Sciatic nerve (tissue), 2 donors: Measurements from ENCODE around the gene PCSK2. TPM values are rescaled to one million over a fixed set of nuclear protein-coding genes. Genes with fewer than 3 reads are reported as not detected.
"Not testable (repeated sequence)": the region's sequence is repeated elsewhere in the genome, so short reads cannot be mapped to it uniquely, and the experiment has no call there.

Source experiments
- ATAC-seq: fragments of 200-7000 bp; cut with Tn5 transposase; one replicate; pipeline ENCODE4 v1.9.1; 2020; ENCODE audit warnings: mild to moderate bottlenecking, moderate library complexity
- DNase-seq: peaks from one replicate; pipeline ENCODE4 v3.0.0-alpha.2; 2020; ENCODE audit warnings: low spot score
- intact Hi-C: fragments of 100-400 bp; cut with DNase I; formaldehyde crosslinking; loops from one replicate; pipeline ENCODE4 v1.14.2; 2022
- total RNA-seq: library from RNA; stranded (reverse); fragmentation: NEBNext Ultra II Directional; extraction: Animal tissue kit (Norgen Biotek cat#: 25700); gene quantifications from one replicate; pipeline ENCODE4 v1.2.1, GENCODE V29; 2021
- donor health status: DM: no; HTN: no; CAD: no.
- donor health status: DM: no; HTN: no; CAD: no.

PCSK2 gene, protein sequence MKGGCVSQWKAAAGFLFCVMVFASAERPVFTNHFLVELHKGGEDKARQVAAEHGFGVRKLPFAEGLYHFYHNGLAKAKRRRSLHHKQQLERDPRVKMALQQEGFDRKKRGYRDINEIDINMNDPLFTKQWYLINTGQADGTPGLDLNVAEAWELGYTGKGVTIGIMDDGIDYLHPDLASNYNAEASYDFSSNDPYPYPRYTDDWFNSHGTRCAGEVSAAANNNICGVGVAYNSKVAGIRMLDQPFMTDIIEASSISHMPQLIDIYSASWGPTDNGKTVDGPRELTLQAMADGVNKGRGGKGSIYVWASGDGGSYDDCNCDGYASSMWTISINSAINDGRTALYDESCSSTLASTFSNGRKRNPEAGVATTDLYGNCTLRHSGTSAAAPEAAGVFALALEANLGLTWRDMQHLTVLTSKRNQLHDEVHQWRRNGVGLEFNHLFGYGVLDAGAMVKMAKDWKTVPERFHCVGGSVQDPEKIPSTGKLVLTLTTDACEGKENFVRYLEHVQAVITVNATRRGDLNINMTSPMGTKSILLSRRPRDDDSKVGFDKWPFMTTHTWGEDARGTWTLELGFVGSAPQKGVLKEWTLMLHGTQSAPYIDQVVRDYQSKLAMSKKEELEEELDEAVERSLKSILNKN
- total RNA-seq: 18.3 TPM

DNA sequence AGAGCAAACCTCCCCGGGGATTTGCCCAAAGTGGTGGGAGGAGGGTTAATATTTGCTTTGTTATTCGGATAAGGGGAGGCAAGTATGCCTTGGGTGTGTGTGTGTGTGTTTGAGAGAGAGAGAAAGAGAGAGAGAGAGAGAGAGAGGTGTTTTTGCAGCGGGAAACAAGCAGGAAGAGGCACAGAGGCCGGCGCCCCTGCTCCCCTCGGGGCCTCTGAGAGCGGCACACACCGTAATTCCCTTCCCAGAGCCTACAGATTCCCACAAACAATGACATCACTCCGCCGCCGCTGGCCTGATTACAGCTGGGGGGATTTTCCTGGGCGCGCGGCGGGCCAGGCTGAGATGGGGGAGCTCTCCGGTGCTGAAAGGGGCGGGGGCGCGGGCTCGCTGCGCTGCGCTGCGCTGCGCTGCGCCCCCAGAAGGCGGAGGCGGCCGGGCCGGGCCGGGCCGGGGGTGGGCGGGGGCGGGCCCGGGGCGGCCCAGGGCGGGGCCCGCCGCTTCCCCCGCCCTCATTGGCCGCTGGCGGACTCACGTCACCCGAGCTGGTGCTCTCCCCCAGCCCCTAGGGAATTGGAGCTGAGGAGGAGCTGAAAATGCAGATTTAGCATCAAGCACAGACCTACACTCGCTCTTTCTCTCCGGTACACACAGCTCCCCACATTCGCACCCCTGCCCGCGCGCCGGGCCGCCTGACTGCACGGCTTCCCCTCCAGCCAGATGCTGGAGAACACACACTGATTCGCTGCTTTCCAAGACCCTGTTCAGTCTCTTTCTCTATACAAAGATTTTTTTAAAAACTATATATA lies at the start of gene PCSK2:
Gene PCSK2, plus strand, starts transcription at position 631 of the 809 bp plus-strand sequence. CDS start 266 bp downstream, outside the sequence.
- peak; percentile 63 for DNase-seq
- peak; percentile 52 for ATAC-seq
- intact Hi-C loops: no loop called here

DNA sequence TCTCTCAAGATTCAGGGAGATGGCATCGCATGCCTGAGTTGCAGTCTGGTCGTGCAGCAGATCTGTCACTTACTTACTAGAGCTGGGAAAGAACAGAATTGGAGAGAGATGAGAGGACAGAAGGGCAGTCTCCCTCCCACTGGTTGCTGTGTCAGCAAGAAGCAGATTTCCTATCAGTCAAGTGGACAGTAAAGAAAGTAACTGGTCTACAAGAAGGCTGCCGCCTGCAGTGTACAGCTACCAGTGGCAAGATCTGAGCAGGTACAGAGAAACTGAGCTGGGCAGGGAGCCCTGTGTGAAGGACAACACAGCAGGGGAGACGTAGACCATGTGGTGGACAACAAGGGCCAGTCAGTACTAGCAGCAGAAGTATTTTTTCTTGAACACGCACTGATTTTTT lies 49.5 kb upstream of the PCSK2 start:
- no peak for ATAC-seq
- intact Hi-C loops: no loop called here

DNA sequence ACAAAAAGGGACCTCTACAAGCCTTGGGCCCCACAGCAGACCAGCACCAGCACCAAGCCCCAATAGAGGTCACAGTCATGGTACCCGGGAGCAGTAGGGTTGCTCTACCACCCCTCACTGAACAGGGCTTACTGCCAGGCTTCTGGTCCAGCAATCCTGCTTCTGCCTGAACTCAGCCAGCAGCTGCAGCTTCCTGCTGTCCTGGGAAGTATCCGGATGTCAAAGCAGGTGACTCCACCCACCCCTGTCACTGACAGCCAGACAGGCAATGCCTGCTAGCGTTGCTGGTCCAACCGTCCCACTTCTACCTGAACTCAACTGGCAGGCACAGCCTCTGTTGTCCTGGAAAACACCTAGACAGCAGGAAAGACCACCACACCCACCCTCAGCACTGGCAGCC lies 47.0 kb upstream of the PCSK2 start:
- DNase-seq: no peak
- ATAC-seq: no peak
- intact Hi-C loops: no loop called here

More for the DNA sequence above, 49.5 kb upstream of the PCSK2 start:
- DNase-seq: no peak

DNA sequence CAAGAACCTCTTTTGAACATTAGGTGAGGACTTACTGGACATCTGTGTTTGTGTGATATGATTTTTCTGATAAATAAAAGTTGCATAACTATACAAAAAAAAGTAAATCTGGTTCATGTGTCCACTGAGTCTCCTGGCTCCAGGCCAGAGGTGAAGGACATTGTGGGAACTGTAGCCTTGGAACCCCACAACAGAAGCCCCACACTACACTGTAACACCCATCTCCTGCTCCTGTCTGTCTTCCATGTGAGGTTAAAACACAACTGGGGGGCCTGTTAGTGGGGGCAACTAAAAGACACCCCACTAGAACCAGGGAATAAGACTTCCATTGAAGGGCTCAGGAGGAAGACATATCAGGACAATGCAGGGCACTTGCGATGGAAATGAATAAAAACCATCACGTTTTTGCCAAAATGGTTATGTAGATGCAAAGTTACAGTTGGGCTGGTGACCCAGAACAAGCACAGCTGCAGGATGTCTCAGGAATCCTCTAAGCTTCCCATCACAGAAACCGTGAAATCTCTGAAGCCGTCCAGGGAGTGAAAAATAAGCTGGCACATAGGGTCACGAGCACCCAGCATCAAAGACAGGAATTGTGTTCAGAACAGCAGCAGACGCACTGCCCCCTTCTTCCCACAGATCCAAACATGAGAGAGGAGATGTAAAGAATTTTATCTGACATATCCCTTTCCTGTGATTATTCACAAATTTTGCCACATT lies 36.7 kb upstream of the PCSK2 start:
- DNase-seq: no peak

DNA sequence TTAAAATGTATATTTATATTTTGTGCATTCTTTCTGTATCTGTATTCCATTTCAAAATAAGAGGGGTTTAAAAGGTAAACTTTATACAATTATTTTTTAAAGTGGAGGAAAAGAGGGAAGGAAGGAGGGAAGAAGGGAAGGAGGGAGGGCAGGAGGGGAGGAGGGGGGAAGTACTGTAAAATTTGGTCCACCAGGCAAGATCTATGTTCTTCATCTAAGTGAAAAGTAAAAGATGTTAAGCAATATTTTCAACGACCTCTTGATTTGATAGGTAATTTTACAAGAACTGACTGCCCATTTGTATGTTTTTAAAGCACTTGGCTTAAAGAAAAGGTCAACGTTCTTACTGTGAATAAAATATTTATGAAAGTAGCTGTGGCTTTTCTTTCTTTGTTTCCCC lies 29.8 kb upstream of the PCSK2 start:
- intact Hi-C loops: no loop called here

More for the DNA sequence above, 36.7 kb upstream of the PCSK2 start:
- no peak for ATAC-seq
- intact Hi-C loops: no loop called here

DNA sequence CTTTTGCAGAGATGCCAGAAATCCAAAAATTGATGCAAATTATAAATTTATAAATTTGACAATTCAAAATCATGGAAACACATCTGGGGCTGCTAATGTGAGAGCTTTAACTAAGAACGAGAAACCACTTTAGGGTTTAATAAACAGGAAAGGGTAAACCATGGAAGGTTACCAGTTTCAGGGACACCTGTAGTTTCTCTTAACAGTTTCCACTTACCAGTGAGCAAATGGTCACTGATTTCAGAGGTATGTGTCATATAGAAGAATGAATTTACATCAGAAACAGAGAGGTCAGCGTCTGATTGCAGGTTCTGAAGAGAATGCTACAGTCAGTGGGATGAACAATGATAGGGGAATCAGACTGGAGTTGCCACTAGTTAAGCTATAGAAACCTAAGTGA lies 24.8 kb upstream of the PCSK2 start:
- intact Hi-C loops: no loop called here
- DNase-seq: no peak
- ATAC-seq: no peak

More for the DNA sequence above, 29.8 kb upstream of the PCSK2 start:
- DNase-seq: no peak
- ATAC-seq: no peak

DNA sequence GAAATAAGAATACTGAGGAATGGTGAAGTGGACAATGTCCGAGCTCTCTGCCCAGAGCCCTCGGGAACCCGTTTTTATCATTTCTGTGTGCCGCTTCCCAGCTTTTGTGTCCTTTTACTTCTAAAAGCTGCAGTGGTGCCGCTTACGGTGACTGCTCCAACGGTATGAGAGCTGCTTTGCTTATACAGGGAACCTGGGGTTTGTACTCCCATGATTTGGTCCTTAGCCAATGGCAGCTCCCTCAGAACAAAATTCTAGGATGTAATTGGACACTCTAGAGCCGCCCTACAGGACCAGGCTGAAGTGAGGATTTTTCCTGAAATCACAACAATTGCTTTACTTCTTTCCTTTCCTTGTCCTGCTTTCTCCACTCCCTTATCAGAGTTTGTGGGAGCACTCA lies 24.2 kb upstream of the PCSK2 start:
- no peak for DNase-seq
- intact Hi-C loops: no loop called here
- no peak for ATAC-seq

DNA sequence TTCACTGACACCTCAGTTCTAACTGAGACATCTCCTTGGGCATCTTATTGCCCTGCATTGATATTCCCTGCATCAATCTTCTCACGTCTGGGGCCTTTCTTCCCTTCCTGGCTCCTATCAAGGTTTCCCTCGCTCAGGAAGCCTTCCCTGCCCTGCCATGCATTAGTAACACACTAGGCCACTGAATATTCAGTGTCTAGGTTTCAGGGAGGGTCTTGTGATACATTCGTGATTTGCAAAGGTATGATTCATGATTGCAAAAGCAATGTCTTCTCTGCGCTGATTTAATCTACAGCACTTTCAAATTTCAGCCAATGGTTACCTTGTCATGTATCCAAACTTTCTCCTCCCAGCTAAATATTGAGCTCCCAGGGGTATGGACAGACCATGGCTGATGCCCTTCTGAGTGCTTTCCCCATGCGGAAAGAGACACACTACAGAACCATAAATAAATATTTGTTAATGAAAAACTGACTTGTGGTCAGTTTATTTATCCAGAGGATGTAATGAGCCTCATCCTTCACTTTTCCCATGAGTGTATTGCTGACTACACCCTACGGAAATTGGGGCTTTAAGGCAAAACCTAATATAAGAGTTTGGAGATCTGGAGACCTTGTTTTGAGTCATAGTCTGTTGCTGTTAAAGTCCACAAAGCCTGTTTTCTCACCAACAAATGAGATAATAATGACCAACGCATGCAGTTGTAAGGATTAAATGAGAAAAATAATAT lies 21.6 kb upstream of the PCSK2 start:
- DNase-seq: no peak
- ATAC-seq: no peak
- intact Hi-C loops: loop anchor here (5.0 kb wide), 1 partner anchor 1047 kb away; no protein-coding TSS in a partner anchor

DNA sequence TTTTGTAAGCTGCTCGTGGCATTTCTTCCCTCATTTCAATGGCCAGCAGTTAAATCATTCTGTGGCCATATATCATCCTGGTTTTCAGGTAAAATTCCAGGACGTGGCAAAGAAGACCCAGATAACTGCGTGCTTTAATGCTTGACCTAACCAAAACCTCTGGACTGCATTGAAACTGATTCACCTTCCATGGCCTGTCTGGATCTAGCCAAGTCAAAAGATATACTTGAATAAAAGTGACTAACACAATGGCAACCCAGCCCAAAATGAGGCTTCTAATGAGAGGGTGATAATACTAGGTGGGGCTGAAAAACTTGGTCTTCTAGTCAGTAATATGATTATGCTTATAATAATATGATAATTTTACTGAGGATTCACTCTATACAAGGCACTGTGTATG lies 16.5 kb upstream of the PCSK2 start:
- DNase-seq (no peak), ATAC-seq (no peak)
- intact Hi-C loops: no loop called here

DNA sequence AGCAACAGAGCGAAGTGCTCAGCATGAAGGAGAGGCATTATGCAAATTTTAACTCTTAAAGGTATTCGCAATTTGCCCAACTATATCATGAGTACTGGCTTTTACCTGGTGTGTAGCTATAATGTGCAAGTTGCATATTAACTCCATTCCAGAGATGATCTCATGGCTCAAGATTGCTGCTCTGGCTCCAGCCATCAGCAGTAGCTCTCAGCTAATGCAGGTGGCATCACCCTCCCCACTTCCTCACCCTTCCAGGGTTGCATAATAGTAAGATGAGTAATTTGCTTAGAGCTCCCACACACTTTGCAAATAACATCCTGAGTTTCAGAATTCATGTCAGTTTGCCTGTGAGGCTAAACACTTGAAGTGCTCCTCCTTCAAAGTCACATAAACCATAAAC lies 15.9 kb upstream of the PCSK2 start:
- no peak for ATAC-seq

DNA sequence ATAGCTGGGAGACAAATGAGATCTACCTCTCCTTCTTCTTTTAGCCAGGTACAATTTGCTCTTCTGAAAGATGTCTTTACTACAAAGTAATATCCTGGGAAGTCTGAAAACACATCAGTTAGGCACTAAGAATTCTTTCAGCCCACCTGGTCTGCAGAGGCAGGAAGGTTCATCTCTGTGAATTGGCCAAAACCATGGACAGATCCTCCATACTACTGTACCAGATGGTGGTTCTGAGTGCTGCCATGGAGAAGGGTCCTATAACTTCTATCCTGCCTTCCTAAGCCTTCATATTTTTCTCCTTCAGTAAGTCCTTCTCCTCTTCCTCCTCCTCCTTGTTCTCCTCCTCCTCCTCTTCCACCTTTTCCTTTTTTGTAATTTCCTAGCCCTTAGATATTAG lies 11.7 kb upstream of the PCSK2 start:
- intact Hi-C loops: no loop called here
- DNase-seq (no peak), ATAC-seq (no peak)

More for the DNA sequence above, 15.9 kb upstream of the PCSK2 start:
- intact Hi-C loops: no loop called here
- DNase-seq: no peak

DNA sequence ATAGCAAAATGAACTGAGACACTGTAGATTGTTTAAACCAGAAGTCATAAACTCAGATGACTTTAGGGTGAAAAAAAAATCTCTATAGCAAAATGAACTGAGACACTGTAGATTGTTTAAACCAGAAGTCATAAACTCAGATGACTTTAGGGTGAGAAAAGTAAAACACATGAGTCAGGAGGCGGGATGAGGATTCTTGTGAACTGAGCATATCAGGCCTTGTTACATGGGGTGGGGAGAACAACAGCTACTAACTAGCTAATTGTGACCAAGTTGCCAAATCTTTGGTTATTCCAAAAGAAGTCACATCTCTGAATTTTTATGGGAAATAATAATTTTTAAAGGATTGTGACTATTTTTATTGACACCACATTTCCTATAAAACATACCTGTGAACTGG lies 7.0 kb upstream of the PCSK2 start:
- DNase-seq, ATAC-seq, intact Hi-C loops: not testable (repeated sequence)

DNA sequence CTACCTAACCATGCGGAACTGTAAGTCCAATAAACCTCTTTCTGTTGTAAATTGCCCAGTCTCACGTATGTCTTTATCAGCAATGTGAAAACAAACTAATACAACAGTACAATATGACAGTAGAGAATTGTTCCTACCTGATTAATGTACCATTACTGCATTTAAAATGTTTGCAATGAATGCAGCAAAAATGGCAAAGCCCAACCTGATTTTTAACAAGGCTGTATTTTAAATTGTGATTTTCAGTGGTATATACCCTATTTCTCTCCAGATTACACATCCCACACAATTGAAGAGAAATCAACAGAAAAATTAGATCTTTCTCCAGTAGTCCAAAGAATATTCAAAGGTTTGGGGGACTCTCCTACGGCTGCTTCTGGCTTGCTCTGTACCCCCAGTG lies 3.3 kb upstream of the PCSK2 start:
- ATAC-seq (no peak), DNase-seq (no peak)
- intact Hi-C loops: no loop called here

DNA sequence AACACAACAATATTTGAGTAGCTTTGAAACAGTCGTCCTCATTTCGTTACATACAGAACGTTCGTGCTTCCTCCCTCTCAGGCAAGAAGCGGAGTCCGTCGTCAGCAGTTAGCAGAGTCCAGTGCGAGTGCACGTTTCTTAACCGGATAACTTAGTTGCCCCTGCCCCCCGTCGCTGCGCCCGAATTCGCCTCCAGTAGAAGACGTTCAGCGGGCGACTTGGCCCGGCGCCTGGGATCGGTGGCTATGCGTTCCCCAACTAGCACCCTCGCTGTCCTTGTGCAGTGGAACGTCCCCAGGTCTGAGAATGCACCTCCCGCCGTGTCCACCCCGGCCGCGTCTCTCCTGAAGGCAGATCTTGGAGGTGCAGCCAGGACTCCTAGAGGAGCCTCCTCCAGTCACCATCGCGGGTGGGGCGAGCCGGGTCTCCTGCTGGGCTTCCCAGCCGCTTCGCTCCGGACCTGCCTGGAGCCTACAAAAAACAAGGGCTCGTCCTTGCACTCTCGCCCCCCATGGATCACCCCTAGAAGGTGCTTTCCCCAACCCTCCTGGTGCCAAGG lies 910 bp upstream of the PCSK2 start:
- ATAC-seq: peak; percentile 24
- intact Hi-C loops: no loop called here
- DNase-seq: peak; percentile 56

DNA sequence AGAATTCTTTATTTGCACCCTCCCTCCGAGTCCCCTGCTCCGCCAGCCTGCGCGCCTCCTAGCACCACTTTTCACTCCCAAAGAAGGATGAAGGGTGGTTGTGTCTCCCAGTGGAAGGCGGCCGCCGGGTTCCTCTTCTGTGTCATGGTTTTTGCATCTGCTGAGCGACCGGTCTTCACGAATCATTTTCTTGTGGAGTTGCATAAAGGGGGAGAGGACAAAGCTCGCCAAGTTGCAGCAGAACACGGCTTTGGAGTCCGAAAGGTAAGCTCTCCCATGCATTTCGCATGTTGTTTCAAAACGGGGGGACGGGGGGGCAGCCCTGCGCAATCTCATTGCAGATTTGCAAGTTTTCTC lies 357 bp downstream of the PCSK2 start:
- intact Hi-C loops: no loop called here
- ATAC-seq (no peak), DNase-seq (peak; percentile 56)

DNA sequence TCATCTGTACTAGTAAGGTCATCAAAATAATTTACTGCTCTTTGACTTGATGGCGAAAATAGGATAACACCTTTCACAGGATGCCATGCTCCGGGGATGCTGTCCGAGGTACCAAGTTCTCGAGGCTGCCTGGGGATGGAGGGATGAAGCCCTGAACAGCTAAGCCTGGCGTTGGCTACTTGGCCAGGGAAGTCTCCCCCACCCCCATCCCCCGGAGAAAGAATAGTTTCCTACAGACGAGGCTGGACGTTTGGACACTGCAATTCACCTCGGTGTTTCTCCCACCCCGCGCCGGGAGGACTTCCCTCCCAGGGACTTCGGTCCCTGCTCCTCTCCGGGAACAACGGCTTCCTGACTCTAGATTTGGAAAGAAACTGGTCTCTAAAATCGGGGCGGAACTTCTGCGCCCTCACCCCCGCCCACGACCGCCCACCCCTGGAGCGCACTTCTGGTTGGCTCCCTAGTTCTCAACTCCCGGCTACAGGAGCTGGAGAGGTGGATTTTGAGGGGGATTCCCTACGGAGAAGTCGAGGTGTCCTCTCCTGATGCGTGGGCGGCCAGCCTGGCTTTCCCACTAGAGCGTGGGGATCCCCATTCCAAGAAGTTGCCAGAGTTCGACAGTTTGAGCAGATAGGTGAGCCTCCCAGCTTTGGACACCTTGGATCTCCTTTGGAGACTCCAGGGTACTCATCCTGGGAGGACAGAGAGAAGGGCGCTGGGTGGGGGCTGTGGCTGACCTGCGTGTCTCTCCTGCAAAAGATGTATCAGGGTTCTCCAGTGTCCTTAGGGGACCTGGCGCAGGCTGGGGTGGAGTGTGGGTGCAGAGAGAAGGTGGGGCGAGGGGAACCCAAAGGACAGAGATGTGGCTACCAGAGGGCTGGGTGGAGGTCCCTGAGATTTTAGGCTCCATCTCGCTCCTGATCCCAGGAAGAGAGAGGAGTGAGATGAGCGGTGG lies 1.1 kb downstream of the PCSK2 start:
- DNase-seq: no peak
- intact Hi-C loops: no loop called here
- no peak for ATAC-seq

DNA sequence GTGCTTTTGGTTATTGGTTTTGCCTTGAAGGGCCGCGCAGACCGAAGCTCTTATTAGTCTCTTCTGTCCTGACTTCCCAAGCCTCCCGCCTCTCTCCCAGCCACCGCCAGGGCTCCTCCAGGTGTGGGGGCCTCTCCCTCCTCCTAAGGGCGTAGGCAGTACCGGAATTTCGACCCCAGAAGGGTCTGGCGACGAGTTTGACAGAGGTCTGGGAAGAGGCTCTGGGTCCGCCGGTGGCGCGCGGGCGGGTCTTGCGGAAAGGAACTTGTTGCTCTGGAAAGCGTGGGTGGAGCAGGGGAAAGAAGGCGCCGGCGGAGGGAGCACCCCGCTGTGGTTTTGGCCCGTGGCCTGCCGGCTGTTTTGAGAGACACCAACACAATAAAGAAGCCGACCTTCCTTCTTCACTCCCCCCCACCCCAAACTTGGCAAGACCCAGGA lies 1.8 kb downstream of the PCSK2 start:
- ATAC-seq (no peak), DNase-seq (no peak)
- intact Hi-C loops: no loop called here
